ENCODE results near the gene PBX3.

- no peak for TF ChIP-seq CTCF (IDR thresholded peaks at IDR 0.05)
- TF ChIP-seq TCF7L2 (IDR thresholded peaks at IDR 0.05; ENCODE audit: low read depth, low read length), result no peak
These were observed 9.3 kb downstream of the PBX3 start for GRCh38 chr9:125756518-125756917.
